K562 (cell line): ENCODE data around the gene BCAM. TPM values are rescaled to one million over a fixed set of nuclear protein-coding genes. Genes with fewer than 3 reads are reported as not detected.

Experiments used
- CTCF ChIP-seq, 3 experiments: IDR thresholded peaks in 2 of 3; conservative IDR thresholded peaks in 1 of 3; 2 replicates each; pipeline ENCODE4 v1.5.1; 2011 to 2012; ENCODE audit warnings: low read length in 3 of 3, mild to moderate bottlenecking in 3 of 3, control low read depth in 2 of 3, improper control_type of control experiment in 1 of 3, inconsistent platforms in 1 of 3, low read depth in 1 of 3, mixed read lengths in 1 of 3, moderate library complexity in 1 of 3; ENCODE audit not compliant: insufficient read depth in 2 of 3
- DIDO1 ChIP-seq: fragments of 450-650 bp; IDR thresholded peaks from 2 replicates; pipeline ENCODE4 v1.6.1; 2016; ENCODE audit warnings: low read depth, missing biosample characterization, missing genetic modification characterization
- DLX4 ChIP-seq: fragments of 250-450 bp; sonication (Bioruptor Pico); IDR thresholded peaks from 2 replicates; pipeline ENCODE4 v1.6.1; 2021; ENCODE audit warnings: mild to moderate bottlenecking
- E2F4 ChIP-seq: sonication (generic); formaldehyde crosslinking; IDR thresholded peaks from 2 replicates; pipeline ENCODE4 v1.8.0; 2022; ENCODE audit warnings: mild to moderate bottlenecking, low read depth, missing genetic modification reagents
- FOXJ3 ChIP-seq: sonication (generic); formaldehyde crosslinking; IDR thresholded peaks from 2 replicates; pipeline ENCODE4 v1.4.0; 2020; ENCODE audit warnings: mild to moderate bottlenecking, missing genetic modification reagents
- HMG20B ChIP-seq: fragments of 250-450 bp; sonication (Bioruptor Pico); IDR thresholded peaks from 2 replicates; pipeline ENCODE4 v1.5.0; 2021; ENCODE audit warnings: mild to moderate bottlenecking
- KLF1 ChIP-seq: fragments of 450-650 bp; IDR thresholded peaks from 2 replicates; pipeline ENCODE4 v1.6.1; 2016; ENCODE audit warnings: missing genetic modification characterization, missing compliant biosample characterization
- MBD2 ChIP-seq: sonication (generic); IDR thresholded peaks from 2 replicates; pipeline ENCODE4 v1.6.1; 2016; ENCODE audit warnings: low read depth, borderline replicate concordance
- NFYB ChIP-seq: IDR thresholded peaks from 2 replicates; pipeline ENCODE4 v1.6.1; 2011; ENCODE audit warnings: mild to moderate bottlenecking, moderate library complexity; ENCODE audit not compliant: insufficient read length; ENCODE audit errors: extremely low read depth
- POLR2B ChIP-seq: fragments of 450-650 bp; IDR thresholded peaks from 2 replicates; pipeline ENCODE4 v1.6.1; 2018; ENCODE audit warnings: low read depth; ENCODE audit not compliant: partially characterized antibody
- POU5F1 ChIP-seq: fragments of 150-350 bp; IDR thresholded peaks from 2 replicates; pipeline ENCODE4 v1.6.1; 2014; ENCODE audit warnings: borderline replicate concordance, low read length, low read depth, mild to moderate bottlenecking; ENCODE audit not compliant: partially characterized antibody
- PPARD ChIP-seq: fragments of 250-450 bp; sonication (Bioruptor Pico); IDR thresholded peaks from 2 replicates; pipeline ENCODE4 v1.8.0; 2022; ENCODE audit warnings: inconsistent platforms, mild to moderate bottlenecking, moderate library complexity
- SP2 ChIP-seq: IDR thresholded peaks from 2 replicates; pipeline ENCODE4 v1.6.1; 2011; ENCODE audit warnings: mild to moderate bottlenecking, low read depth, low read length, moderate library complexity; ENCODE audit not compliant: poor library complexity, severe bottlenecking; ENCODE audit errors: extremely low read depth
- TARDBP ChIP-seq: fragments of 450-650 bp; IDR thresholded peaks from 2 replicates; pipeline ENCODE4 v1.6.1; 2016
- ZBTB7A ChIP-seq: IDR thresholded peaks from 2 replicates; pipeline ENCODE4 v1.6.1; 2011; ENCODE audit warnings: low read depth, mild to moderate bottlenecking, low read length, moderate library complexity, borderline replicate concordance; ENCODE audit not compliant: control insufficient read depth
- ZNF124 ChIP-seq: sonication (generic); formaldehyde crosslinking; IDR thresholded peaks from 2 replicates; pipeline ENCODE4 v1.8.1; 2022; ENCODE audit warnings: missing genetic modification reagents
- ZNF146 ChIP-seq: IDR thresholded peaks from one replicate; pipeline ENCODE4 v1.6.1; 2018; ENCODE audit warnings: missing compliant biosample characterization; ENCODE audit not compliant: unreplicated experiment
- ZNF384 ChIP-seq: IDR thresholded peaks from 2 replicates; pipeline ENCODE4 v1.6.1; 2012; ENCODE audit warnings: low read depth, low read length, improper control_type of control experiment
- ZNF408 ChIP-seq: fragments of 250-450 bp; sonication (Bioruptor Pico); IDR thresholded peaks from 2 replicates; pipeline ENCODE4 v1.4.0; 2020; ENCODE audit warnings: low read depth, mild to moderate bottlenecking, moderate library complexity
- ZNF431 ChIP-seq: sonication (generic); formaldehyde crosslinking; IDR thresholded peaks from 2 replicates; pipeline ENCODE4 v1.8.0; 2022; ENCODE audit warnings: mild to moderate bottlenecking, missing genetic modification reagents
- polyA plus RNA-seq, 8 experiments: library from polyadenylated mRNA; depleted of rRNA in 4 of 8; stranded (reverse) in 5 of 8; unstranded in 3 of 8; fragments of >200 nt; fragmentation: Nextera tagmentation in 2 of 8; fragmentation: Illumina TruSeq in 1 of 8; extraction: Ambion mirVana in 2 of 8; extraction: Trizol in 1 of 8; gene quantifications; 2 replicates each; pipeline versions ENCODE4 v1.2.1 to v1.2.3, GENCODE V29; 2011 to 2014; ENCODE audit warnings: inconsistent platforms in 1 of 8, missing spikeins in 1 of 8
- total RNA-seq, 7 experiments: library from RNA; depleted of rRNA in 6 of 7; stranded (reverse); fragments of >200 nt in 6 of 7; fragmentation: Illumina TruSeq in 2 of 7; extraction: Trizol in 2 of 7; gene quantifications; 2 replicates each; pipeline versions ENCODE4 v1.2.1 to v1.2.3, GENCODE V29; 2011 to 2021; ENCODE audit warnings: low replicate concordance in 1 of 7
- TF ChIP-seq, protein P1 (sequence below): fragments of 250-450 bp; sonication (Bioruptor Pico); IDR thresholded peaks from 2 replicates; pipeline ENCODE4 v1.8.0; 2022; ENCODE audit warnings: moderate library complexity, mild to moderate bottlenecking, inconsistent platforms
- TF ChIP-seq, protein P2 (sequence below): IDR thresholded peaks from 2 replicates; pipeline ENCODE4 v1.6.1; 2016; ENCODE audit warnings: missing genetic modification characterization, missing compliant biosample characterization

The BCAM gene
- total and polyA plus RNA-seq, 9 of the 15 experiments (the other 6 are each of a cell fraction or from before 2014, with no cell fraction given), result 0.07 to 1.3 (median 0.33) TPM; not detected in 2

GRCh38 chr19:44807652-44808462 lies 1.0 kb upstream of the BCAM start (continued):
- TF ChIP-seq CTCF (IDR thresholded peaks at IDR 0.05 in 2 of 3, conservative IDR thresholded peaks at IDR 0.05 in 1 of 3; ENCODE audit: insufficient read depth in 2 of 3, low read depth in 1 of 3, low read length in 3 of 3), result peak; percentile 79 to 91 (median 81)
- TF ChIP-seq ZNF408 (CRISPR knock-in tag), result no peak
- TF ChIP-seq ZNF146 (CRISPR knock-in tag), result no peak
- TF ChIP-seq DIDO1 (tag), result no peak
- TF ChIP-seq POLR2B, result no peak
- TF ChIP-seq HMG20B (CRISPR knock-in tag), result no peak
- TF ChIP-seq, protein P1, sequence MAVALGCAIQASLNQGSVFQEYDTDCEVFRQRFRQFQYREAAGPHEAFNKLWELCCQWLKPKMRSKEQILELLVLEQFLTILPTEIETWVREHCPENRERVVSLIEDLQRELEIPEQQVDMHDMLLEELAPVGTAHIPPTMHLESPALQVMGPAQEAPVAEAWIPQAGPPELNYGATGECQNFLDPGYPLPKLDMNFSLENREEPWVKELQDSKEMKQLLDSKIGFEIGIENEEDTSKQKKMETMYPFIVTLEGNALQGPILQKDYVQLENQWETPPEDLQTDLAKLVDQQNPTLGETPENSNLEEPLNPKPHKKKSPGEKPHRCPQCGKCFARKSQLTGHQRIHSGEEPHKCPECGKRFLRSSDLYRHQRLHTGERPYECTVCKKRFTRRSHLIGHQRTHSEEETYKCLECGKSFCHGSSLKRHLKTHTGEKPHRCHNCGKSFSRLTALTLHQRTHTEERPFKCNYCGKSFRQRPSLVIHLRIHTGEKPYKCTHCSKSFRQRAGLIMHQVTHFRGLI, result no peak
- no peak for TF ChIP-seq E2F4 (CRISPR knock-in tag)
- no peak for TF ChIP-seq SP2
- TF ChIP-seq PPARD (CRISPR knock-in tag), result no peak
- TF ChIP-seq POU5F1, result no peak
- TF ChIP-seq ZNF384, result 0 out of 2 replicates have a peak, but pooled peaks have one; percentile 16
- no peak for TF ChIP-seq KLF1 (tag)
- TF ChIP-seq DLX4 (CRISPR knock-in tag), result no peak
- TF ChIP-seq ZNF124, result no peak
- no peak for TF ChIP-seq ZNF431 (CRISPR knock-in tag)
- TF ChIP-seq TARDBP, result no peak
- TF ChIP-seq NFYB, result no peak
- TF ChIP-seq MBD2, result no peak
- TF ChIP-seq FOXJ3 (CRISPR knock-in tag), result no peak
- TF ChIP-seq, protein P2, sequence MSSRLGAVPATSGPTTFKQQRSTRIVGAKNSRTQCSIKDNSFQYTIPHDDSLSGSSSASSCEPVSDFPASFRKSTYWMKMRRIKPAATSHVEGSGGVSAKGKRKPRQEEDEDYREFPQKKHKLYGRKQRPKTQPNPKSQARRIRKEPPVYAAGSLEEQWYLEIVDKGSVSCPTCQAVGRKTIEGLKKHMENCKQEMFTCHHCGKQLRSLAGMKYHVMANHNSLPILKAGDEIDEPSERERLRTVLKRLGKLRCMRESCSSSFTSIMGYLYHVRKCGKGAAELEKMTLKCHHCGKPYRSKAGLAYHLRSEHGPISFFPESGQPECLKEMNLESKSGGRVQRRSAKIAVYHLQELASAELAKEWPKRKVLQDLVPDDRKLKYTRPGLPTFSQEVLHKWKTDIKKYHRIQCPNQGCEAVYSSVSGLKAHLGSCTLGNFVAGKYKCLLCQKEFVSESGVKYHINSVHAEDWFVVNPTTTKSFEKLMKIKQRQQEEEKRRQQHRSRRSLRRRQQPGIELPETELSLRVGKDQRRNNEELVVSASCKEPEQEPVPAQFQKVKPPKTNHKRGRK, result no peak
- peak; percentile 88 for TF ChIP-seq ZBTB7A
